ENCODE data around the gene OAS2. TPM values are rescaled to one million over a fixed set of nuclear protein-coding genes. Genes with fewer than 3 reads are reported as not detected.

Gene OAS2
- polyA plus RNA-seq, 1 donor (not counting 4 experiments of a cell fraction or from before 2014, with no cell fraction given): 92.7 TPM

DNA sequence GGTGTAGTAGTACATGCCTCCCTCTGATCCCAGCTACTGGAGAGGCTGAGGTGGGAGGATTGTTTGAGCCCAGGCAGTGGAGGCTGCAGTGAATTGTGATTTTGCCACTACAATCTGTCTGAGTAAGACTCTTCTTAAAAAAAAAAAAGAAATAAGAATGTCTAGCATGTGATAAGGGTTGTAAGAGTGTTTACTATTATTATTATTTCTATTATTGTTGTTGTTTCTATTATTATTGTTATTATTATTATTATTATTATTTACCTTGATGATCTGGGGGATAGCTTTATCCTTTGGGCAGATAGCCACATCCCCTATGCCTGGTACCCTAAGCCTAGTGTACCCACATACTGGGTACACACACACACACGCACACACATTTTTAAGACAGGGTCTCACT lies 35.7 kb upstream of the OAS2 start:
- H4K20me1 ChIP-seq (ENCODE audit: control insufficient read depth, extremely low read depth, insufficient read depth, low read length): no peaks in the 10 kb centered on the region
- H3K4me2 ChIP-seq (ENCODE audit: control insufficient read depth, extremely low read depth, insufficient read depth, low read depth, low read length): no peak overlapping the region
- dilution Hi-C loops (cut with MboI; ENCODE audit: extremely low pct_ligation_motif_present, low sequenced_read_pairs): no loop called here
- H3K36me3 ChIP-seq (ENCODE audit: control insufficient read depth in 2 of 2, extremely low read depth in 1 of 2, insufficient read depth in 2 of 2, low read length in 2 of 2): peaks cover 13 to 35% of the 10 kb centered on the region in 2 experiments
- no peak overlapping the region for H2AFZ ChIP-seq (ENCODE audit: control insufficient read depth, low read length)
- peaks cover 43% of the 10 kb centered on the region for H3K79me2 ChIP-seq (ENCODE audit: control insufficient read depth, insufficient read depth, low read length)
- no peak overlapping the region for H3K27ac ChIP-seq (ENCODE audit: control insufficient read depth, insufficient read depth, low read length)
- FAIRE-seq: no peak
- H3K4me3 ChIP-seq (ENCODE audit: control insufficient read depth in 2 of 3, extremely low read depth in 1 of 3, insufficient read depth in 2 of 3, low read depth in 1 of 3, low read length in 3 of 3): no peak overlapping the region
- no peaks in the 10 kb centered on the region for H3K9me3 ChIP-seq (ENCODE audit: control insufficient read depth, low read depth, low read length)
- no peaks in the 10 kb centered on the region for H3K9me1 ChIP-seq (ENCODE audit: control insufficient read depth, extremely low read depth, insufficient read depth, low read length)
- H3K9ac ChIP-seq (ENCODE audit: control insufficient read depth, extremely low read depth, insufficient read depth, low read length): no peak overlapping the region
- TF ChIP-seq, protein P1, sequence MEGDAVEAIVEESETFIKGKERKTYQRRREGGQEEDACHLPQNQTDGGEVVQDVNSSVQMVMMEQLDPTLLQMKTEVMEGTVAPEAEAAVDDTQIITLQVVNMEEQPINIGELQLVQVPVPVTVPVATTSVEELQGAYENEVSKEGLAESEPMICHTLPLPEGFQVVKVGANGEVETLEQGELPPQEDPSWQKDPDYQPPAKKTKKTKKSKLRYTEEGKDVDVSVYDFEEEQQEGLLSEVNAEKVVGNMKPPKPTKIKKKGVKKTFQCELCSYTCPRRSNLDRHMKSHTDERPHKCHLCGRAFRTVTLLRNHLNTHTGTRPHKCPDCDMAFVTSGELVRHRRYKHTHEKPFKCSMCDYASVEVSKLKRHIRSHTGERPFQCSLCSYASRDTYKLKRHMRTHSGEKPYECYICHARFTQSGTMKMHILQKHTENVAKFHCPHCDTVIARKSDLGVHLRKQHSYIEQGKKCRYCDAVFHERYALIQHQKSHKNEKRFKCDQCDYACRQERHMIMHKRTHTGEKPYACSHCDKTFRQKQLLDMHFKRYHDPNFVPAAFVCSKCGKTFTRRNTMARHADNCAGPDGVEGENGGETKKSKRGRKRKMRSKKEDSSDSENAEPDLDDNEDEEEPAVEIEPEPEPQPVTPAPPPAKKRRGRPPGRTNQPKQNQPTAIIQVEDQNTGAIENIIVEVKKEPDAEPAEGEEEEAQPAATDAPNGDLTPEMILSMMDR (optimal IDR thresholded peaks at IDR 0.05 in 1 of 3, IDR thresholded peaks at IDR 0.05 in 1 of 3, conservative IDR thresholded peaks at IDR 0.05 in 1 of 3; ENCODE audit: extremely low read depth in 1 of 3, insufficient read depth in 2 of 3, low read length in 3 of 3): no peak
- TF ChIP-seq EZH2 (IDR thresholded peaks at IDR 0.05; ENCODE audit: low read length): no peak
- no peak for DNase-seq (ENCODE audit: low read depth, low spot score)
- no peaks in the 10 kb centered on the region for H3K27me3 ChIP-seq (ENCODE audit: control insufficient read depth, extremely low read depth, insufficient read depth, low read length)
- H3K4me1 ChIP-seq (ENCODE audit: control insufficient read depth, extremely low read depth, insufficient read depth, low read length): peaks cover 18% of the 10 kb centered on the region

DNA sequence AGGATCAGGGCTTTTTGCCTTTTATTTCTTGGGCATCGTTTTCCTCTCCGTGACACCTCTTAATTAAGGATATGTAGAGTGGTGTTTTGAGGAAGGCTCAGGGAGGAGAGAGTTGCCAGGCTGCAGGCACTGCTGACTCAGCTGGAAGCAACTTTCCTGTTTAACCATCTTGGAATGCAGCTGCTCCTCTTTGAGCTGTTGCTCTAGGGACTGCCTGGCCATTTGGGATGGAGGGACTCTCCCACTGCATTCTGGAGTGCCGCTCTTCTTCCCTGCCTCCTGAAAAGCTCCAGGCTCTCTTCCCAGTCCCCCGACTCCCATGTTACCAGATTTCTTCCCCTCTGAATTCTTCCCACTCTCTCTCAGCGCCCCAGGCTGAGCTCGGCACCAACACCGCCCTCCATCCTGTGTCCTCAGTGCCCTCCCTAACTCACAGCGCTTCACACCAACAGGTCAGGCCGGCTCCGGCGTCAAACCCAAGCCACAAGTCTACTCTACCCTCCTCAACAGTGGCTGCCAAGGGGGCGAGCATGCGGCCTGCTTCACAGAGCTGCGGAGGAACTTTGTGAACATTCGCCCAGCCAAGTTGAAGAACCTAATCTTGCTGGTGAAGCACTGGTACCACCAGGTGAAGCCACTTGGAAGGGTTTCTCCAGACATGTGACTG lies 34.2 kb upstream of the OAS2 start:
- Histone ChIP-seq H4K20me1 (ENCODE audit: control insufficient read depth, extremely low read depth, insufficient read depth, low read length) (no peaks in the 10 kb centered on the region), H2AFZ (ENCODE audit: control insufficient read depth, low read length) (no peak overlapping the region), H3K4me1 (ENCODE audit: control insufficient read depth, extremely low read depth, insufficient read depth, low read length) (peaks cover 9% of the 10 kb centered on the region), H3K4me2 (ENCODE audit: control insufficient read depth, extremely low read depth, insufficient read depth, low read depth, low read length) (no peak overlapping the region), H3K9ac (ENCODE audit: control insufficient read depth, extremely low read depth, insufficient read depth, low read length) (no peak overlapping the region), H3K79me2 (ENCODE audit: control insufficient read depth, insufficient read depth, low read length) (peaks cover 36% of the 10 kb centered on the region), H3K9me3 (ENCODE audit: control insufficient read depth, low read depth, low read length) (no peaks in the 10 kb centered on the region), H3K36me3 (ENCODE audit: control insufficient read depth in 2 of 2, extremely low read depth in 1 of 2, insufficient read depth in 2 of 2, low read length in 2 of 2) (peaks cover 17 to 40% of the 10 kb centered on the region in 2 experiments), H3K27ac (ENCODE audit: control insufficient read depth, insufficient read depth, low read length) (no peak overlapping the region), H3K4me3 (ENCODE audit: control insufficient read depth in 2 of 3, extremely low read depth in 1 of 3, insufficient read depth in 2 of 3, low read depth in 1 of 3, low read length in 3 of 3) (no peak overlapping the region), H3K9me1 (ENCODE audit: control insufficient read depth, extremely low read depth, insufficient read depth, low read length) (no peaks in the 10 kb centered on the region), H3K27me3 (ENCODE audit: control insufficient read depth, extremely low read depth, insufficient read depth, low read length) (no peaks in the 10 kb centered on the region)
- FAIRE-seq: peak; percentile 60
- dilution Hi-C loops (cut with MboI; ENCODE audit: extremely low pct_ligation_motif_present, low sequenced_read_pairs): no loop called here
- DNase-seq (ENCODE audit: low read depth, low spot score): no peak
- TF ChIP-seq, protein P1 (optimal IDR thresholded peaks at IDR 0.05 in 1 of 3, IDR thresholded peaks at IDR 0.05 in 1 of 3, conservative IDR thresholded peaks at IDR 0.05 in 1 of 3; ENCODE audit: extremely low read depth in 1 of 3, insufficient read depth in 2 of 3, low read length in 3 of 3): no peak
- no peak for TF ChIP-seq EZH2 (IDR thresholded peaks at IDR 0.05; ENCODE audit: low read length)

Measured in keratinocyte (primary cell).